Measurements from ENCODE around the gene CFLAR.
"Not testable (repeated sequence)": the region's sequence is repeated elsewhere in the genome, so short reads cannot be mapped to it uniquely, and the experiment has no call there.

Gene CFLAR

GRCh38 chr2:201172279-201172678 is 56.3 kb downstream of the CFLAR start:
- in situ Hi-C loops (cut with MboI; ENCODE audit: low sequenced_read_pairs), result no loop called here

DNA sequence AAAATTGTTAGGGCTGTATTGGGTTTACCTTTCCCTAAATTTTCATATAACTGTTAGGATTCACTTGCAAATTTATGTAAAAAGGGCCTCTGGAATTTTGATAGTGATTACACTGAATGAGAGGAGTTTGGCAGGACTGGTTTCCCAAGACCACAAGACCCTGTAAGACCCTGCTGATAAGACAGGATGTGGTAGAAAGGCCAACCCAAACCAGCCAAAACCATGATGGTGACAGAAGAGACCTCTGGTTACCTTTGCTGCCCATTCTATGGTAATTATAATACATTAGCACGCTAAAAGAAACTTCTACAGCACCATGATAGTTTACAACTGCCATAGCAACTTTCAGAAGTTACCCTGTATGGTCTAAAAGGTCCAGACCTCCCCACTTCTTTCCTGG is 58.7 kb downstream of the CFLAR start:
- in situ Hi-C loops (cut with MboI; ENCODE audit: low sequenced_read_pairs), result no loop called here

DNA sequence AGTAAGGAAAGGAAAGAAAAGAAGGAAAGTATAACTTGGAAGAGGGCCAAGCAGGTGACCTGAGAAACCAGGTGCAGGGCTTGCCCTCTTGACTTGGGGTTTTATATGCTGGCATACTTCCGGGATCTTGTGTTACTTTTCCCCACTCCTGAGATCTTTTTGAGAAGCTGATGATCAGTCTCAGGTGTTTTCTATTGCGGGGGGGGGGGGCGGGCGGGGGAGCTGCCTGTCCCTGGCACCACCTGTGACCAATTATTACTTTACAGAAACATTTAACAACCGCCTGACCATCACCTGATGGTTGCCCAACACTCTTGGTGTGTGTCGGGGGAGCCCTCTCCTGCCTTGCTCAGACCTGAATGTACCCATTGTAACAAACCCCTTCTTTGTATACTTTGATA is 60.1 kb downstream of the CFLAR start:
- in situ Hi-C loops (cut with MboI; ENCODE audit: low sequenced_read_pairs), result no loop called here

GRCh38 chr2:201180010-201180409 is 64.0 kb downstream of the CFLAR start:
- in situ Hi-C loops (cut with MboI; ENCODE audit: low sequenced_read_pairs), result no loop called here

GRCh38 chr2:201182650-201183364 is 66.8 kb downstream of the CFLAR start, which contains the start of gene CASP10:
Gene CASP10 (plus strand): TSS chr2:201183141. CDS start chr2:201185778, 2,637 bp downstream.
- in situ Hi-C loops (cut with MboI; ENCODE audit: low sequenced_read_pairs), result no loop called here

GRCh38 chr2:201183365-201183727 is 67.4 kb downstream of the CFLAR start:
- in situ Hi-C loops (cut with MboI; ENCODE audit: low sequenced_read_pairs), result no loop called here

DNA sequence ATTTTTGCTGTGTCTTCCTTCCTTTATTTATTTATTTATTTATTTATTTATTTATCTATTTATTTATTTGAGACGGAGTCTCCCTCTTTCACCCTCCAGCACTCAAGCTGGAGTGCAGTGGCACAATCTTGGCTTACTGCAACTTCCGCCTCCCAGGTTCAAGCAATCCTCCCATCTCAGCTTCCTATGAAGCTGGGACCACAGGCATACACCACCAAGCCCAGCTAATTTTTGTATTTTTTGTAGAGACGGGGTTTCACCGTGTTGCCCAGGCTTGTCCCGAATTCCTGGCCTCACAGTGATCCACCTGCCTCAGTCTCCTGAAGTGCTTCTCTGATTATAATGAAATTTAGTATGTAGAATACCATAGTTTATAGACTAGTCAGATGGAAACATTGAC is 67.9 kb downstream of the CFLAR start:
- in situ Hi-C loops (cut with MboI; ENCODE audit: low sequenced_read_pairs), result not testable (repeated sequence)

- in situ Hi-C loops (cut with MboI; ENCODE audit: low sequenced_read_pairs), result not testable (repeated sequence)
Observed at GRCh38 chr2:201184248-201184647, 68.3 kb downstream of the CFLAR start.

- in situ Hi-C loops (cut with MboI; ENCODE audit: low sequenced_read_pairs), result no loop called here
Observed at GRCh38 chr2:201185863-201186262, 69.9 kb downstream of the CFLAR start.

GRCh38 chr2:201186982-201187381 is 71.0 kb downstream of the CFLAR start:
- in situ Hi-C loops (cut with MboI; ENCODE audit: low sequenced_read_pairs), result no loop called here

DNA sequence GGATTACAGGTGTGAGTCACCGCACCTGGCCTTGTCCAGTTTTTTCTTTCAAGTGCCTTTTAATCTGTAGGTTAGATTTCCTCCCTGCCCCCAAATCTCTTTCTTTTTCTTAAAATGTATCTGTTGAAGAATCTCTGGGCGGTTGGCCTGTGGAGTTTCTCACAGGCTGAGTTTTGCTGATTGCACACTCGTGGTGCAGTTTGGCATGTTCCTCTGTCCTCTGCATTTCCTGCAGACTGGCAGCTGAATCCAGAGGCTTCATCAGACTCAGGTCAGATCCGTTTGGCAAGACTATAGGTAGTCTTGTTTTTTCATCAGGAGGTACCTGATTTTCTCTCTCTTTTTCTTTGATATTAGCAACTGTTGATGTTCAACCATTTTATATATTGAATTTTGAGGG is 72.5 kb downstream of the CFLAR start:
- in situ Hi-C loops (cut with MboI; ENCODE audit: low sequenced_read_pairs), result no loop called here

DNA sequence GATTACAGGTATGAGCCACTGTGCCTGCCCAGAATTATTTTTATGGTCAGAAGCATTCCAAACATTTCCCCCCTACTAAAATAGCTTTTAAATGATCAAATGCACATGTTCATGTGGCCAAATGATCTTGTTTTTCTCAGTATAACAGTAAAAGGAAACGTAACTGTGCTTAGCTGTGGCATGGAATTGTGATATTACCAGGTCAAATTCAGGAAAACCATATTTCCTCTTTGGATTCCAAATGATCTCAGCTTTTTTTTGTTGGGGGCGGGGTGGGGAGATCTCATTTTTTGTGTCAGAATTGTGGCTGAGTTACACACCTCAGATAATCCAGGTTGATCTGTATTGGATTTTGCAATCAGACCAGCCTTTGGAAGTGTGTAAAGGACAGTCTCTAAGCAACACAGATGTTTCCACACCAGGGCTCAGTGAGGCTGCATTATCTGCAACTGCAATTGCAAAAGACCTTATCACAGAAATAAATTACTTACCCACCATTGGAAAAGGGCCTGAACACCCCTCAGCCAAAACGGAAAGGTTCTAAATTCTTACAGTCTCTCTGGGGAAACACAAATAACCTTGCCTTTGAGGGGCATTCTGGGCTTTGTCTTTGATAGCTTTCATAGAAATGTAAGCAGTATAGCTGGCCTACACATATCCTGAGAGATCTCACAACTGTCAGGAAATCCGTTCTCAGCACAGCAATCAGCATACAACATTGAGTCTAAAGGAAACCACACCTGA is 75.3 kb downstream of the CFLAR start:
- in situ Hi-C loops (cut with MboI; ENCODE audit: low sequenced_read_pairs), result no loop called here

DNA sequence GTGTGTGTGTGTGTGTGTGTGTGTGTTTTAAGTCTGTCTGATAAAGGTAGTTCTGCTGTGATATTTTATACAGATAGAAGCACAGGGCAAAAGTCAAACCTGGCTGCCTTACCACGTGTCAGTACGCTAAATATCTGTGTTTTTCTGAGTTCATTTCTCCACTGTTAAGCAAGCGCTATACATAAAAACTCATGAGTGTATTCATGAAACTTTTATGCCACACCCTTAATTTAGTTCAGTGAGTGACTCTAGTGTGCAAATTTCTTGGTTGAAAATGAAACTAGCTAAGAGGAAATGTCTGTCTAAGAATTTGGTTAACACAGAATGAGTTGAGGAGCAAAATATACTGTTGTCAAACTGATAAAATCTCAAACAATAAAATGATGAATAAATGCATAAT is 78.1 kb downstream of the CFLAR start:
- in situ Hi-C loops (cut with MboI; ENCODE audit: low sequenced_read_pairs), result no loop called here

- in situ Hi-C loops (cut with MboI; ENCODE audit: low sequenced_read_pairs), result no loop called here
Observed at GRCh38 chr2:201195331-201195730, 79.4 kb downstream of the CFLAR start.

DNA sequence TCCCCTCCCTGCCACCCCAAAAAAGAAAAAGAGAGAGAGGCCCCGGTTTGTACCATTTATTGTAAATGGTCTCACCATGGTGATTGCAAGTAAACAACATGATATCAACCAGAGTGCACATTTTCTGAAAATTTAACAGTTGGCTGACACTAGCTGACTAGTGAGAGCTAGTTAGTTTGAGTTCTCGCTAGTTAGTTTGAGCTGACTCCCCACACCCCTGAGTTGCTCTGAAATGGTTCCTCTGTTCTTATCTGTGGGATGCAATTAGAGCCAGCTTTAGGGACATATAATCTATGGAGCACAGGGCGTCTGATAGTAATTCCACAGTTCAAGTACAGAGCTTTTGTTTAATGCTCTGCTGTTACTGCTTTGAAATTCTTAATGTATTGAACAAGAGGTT is 80.0 kb downstream of the CFLAR start:
- in situ Hi-C loops (cut with MboI; ENCODE audit: low sequenced_read_pairs), result no loop called here

- in situ Hi-C loops (cut with MboI; ENCODE audit: low sequenced_read_pairs), result no loop called here
Observed at GRCh38 chr2:201196803-201197202, 80.8 kb downstream of the CFLAR start.

- in situ Hi-C loops (cut with MboI; ENCODE audit: low sequenced_read_pairs), result no loop called here
Observed at GRCh38 chr2:201197781-201198180, 81.8 kb downstream of the CFLAR start.

DNA sequence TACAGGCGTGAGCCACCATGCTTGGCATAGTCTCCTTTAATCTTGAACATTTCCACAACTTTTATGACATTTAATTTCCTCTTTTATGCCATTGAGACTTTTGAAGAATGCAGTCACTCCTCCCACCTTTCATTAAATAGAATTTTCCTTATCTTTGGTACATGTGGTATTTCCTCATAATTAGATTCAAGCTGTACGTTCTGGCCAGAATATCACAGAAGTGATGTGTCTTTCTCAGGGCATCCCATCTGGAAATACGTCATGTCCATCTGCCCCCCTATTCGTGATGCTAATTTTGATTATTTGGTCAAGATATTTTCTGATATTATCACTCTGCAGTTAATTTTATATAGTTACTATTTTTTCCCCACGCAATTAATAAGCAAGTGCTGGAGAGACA is 83.9 kb downstream of the CFLAR start:
- in situ Hi-C loops (cut with MboI; ENCODE audit: low sequenced_read_pairs), result no loop called here

- in situ Hi-C loops (cut with MboI; ENCODE audit: low sequenced_read_pairs), result no loop called here
Observed at GRCh38 chr2:201200345-201200744, 84.4 kb downstream of the CFLAR start.

GRCh38 chr2:201201371-201201770 is 85.4 kb downstream of the CFLAR start:
- in situ Hi-C loops (cut with MboI; ENCODE audit: low sequenced_read_pairs), result no loop called here

GRCh38 chr2:201203916-201204654 is 88.1 kb downstream of the CFLAR start:
- in situ Hi-C loops (cut with MboI; ENCODE audit: low sequenced_read_pairs), result no loop called here

Data from HL-60/S4 treated with retinoic acid at 250 ng/mL for 4 days and 3 days (cell line).